SK-N-SH (cell line): ENCODE results near the gene EIF1.

ENCODE experiments used
- CTCF ChIP-seq: fragments of 200-600 bp; sonication (generic); IDR thresholded peaks from 2 replicates; pipeline ENCODE4 v1.6.1; 2017; ENCODE audit warnings: antibody characterized with exemption, mild to moderate bottlenecking, moderate library complexity
- ELF1 ChIP-seq: IDR thresholded peaks from 2 replicates; pipeline ENCODE4 v1.4.0; 2012
- EP300 ChIP-seq, 2 experiments: IDR thresholded peaks; 2 replicates each; pipeline versions ENCODE4 v1.4.0 to v1.6.1; 2012; ENCODE audit warnings: borderline replicate concordance in 1 of 2, low read depth in 1 of 2, low read length in 1 of 2
- EZH2phosphoT487 ChIP-seq: fragments of 200-600 bp; sonication (generic); IDR thresholded peaks from 2 replicates; pipeline ENCODE4 v1.6.1; 2017; ENCODE audit warnings: low read depth, mixed run types, mild to moderate bottlenecking, antibody characterized with exemption, moderate library complexity, borderline replicate concordance
- MXI1 ChIP-seq: IDR thresholded peaks from 2 replicates; pipeline ENCODE4 v1.6.1; 2012; ENCODE audit warnings: mild to moderate bottlenecking, low read depth, low read length, improper control_type of control experiment
- NFIC ChIP-seq: IDR thresholded peaks from 2 replicates; pipeline ENCODE4 v1.4.0; 2012; ENCODE audit warnings: borderline replicate concordance
- NRF1 ChIP-seq: IDR thresholded peaks from 2 replicates; pipeline ENCODE4 v1.6.1; 2012; ENCODE audit warnings: low read depth, mild to moderate bottlenecking, low read length
- REST ChIP-seq: IDR thresholded peaks from 2 replicates; pipeline ENCODE4 v1.6.1; 2012; ENCODE audit warnings: mild to moderate bottlenecking, low read depth, low read length, moderate library complexity
- RFX5 ChIP-seq: IDR thresholded peaks from 2 replicates; pipeline ENCODE4 v1.6.1; 2012; ENCODE audit warnings: mild to moderate bottlenecking, improper control_type of control experiment, low read length
- TCF12 ChIP-seq: IDR thresholded peaks from 2 replicates; pipeline ENCODE4 v1.4.0; 2012

DNA sequence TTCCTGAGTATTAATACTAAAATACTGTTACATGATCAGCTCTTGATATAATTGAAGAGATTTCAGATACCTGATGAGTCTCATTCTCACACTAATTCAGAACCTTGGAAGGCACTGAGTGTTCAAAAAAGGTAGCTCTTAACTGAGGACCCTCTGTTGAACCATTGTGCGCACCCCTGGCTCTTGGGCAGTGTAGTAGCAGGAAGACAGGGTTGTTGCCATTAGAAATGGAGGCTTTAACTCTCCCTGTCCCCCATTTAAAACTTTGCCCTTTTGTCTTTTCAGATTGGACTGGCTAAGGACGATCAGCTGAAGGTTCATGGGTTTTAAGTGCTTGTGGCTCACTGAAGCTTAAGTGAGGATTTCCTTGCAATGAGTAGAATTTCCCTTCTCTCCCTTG lies 1.8 kb downstream of the EIF1 start:
- TF ChIP-seq MXI1 (no peak), NRF1 (no peak), EZH2phosphoT487 (no peak), RFX5 (no peak), CTCF (no peak), ELF1 (no peak), EP300 (IDR thresholded peaks at IDR 0.05; ENCODE audit: borderline replicate concordance in 1 of 2, low read depth in 1 of 2, low read length in 1 of 2) (no peak), NFIC (no peak), TCF12 (no peak), REST (no peak)
